ENCODE measurements around the gene KIAA0408. TPM values are rescaled to one million over a fixed set of nuclear protein-coding genes. Genes with fewer than 3 reads are reported as not detected.
"Not testable (repeated sequence)": the region's sequence is repeated elsewhere in the genome, so short reads cannot be mapped to it uniquely, and the experiment has no call there.

KIAA0408 gene
- total RNA-seq, 1 experiment from 2014 or later, result 3.1 TPM

DNA sequence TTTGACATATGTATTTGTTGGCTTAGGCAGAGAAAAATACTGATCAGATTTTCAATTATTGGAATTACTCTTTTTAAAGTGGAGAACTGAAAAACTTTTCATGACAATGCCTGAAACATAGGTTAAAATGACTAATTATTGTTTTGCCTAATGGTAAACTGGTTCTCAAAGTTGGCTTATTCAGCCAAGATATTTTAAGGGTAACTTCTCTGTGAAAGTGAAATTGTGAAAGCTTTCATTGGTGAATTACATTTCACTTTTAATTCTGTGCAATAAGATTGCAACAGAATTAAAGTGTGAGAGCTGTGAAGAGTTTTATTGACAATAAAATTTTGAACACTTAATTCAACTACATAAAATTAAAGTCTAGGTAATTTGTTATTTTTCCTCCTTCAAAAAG is 24.5 kb downstream of the KIAA0408 start:
- Histone ChIP-seq H2BK15ac (ENCODE audit: low read depth, low read length) (no peak overlapping the region), H2AK5ac (ENCODE audit: insufficient read length, low read length) (no peak overlapping the region), H3K56ac (ENCODE audit: insufficient read length, low read depth, low read length) (no peak overlapping the region), H2BK20ac (ENCODE audit: low read depth, low read length, poor library complexity, severe bottlenecking) (no peak overlapping the region), H2BK12ac (ENCODE audit: insufficient read length, low read depth, low read length) (no peak overlapping the region), H3K27me3 (ENCODE audit: insufficient read depth, low read length) (no peaks in the 10 kb centered on the region), H3K79me2 (ENCODE audit: insufficient read depth, low read length) (no peaks in the 10 kb centered on the region), H3K4me2 (ENCODE audit: insufficient read depth, insufficient read length, low read length) (no peak overlapping the region), H4K8ac (replicated peaks; ENCODE audit: insufficient read length, low read depth, low read length) (no peak overlapping the region), H3T11ph (ENCODE audit: low read length) (no peak overlapping the region), H3K18ac (ENCODE audit: insufficient read length, low read depth, low read length) (no peak overlapping the region), H2BK5ac (ENCODE audit: insufficient read length, low read length) (no peak overlapping the region), H3K14ac (ENCODE audit: insufficient read depth, low read length) (no peak overlapping the region), H3K23me2 (ENCODE audit: insufficient read length, low read depth, low read length, poor library complexity, severe bottlenecking) (no peaks in the 10 kb centered on the region), H3K4me1 (ENCODE audit: insufficient read depth, low read length) (no peaks in the 10 kb centered on the region), H3K79me1 (ENCODE audit: insufficient read depth, low read depth, low read length, poor library complexity, severe bottlenecking) (no peaks in the 10 kb centered on the region), H3K27ac (ENCODE audit: insufficient read length, low read depth, low read length) (no peak overlapping the region), H3K23ac (ENCODE audit: insufficient read length, low read depth, low read length) (no peak overlapping the region), H4K20me1 (ENCODE audit: control insufficient read depth, insufficient read depth, insufficient read length) (no peaks in the 10 kb centered on the region), H4K91ac (ENCODE audit: insufficient read length, low read depth, low read length) (no peak overlapping the region), H2AFZ (ENCODE audit: low read length) (no peak overlapping the region), H3K9ac (ENCODE audit: extremely low read depth, insufficient read length, low read length) (no peak overlapping the region), H2BK120ac (ENCODE audit: low read depth, low read length, poor library complexity, severe bottlenecking) (no peak overlapping the region), H3K9me3 (ENCODE audit: control insufficient read depth, low read depth, low read length) (no peaks in the 10 kb centered on the region), H3K4ac (ENCODE audit: low read depth, low read length) (no peak overlapping the region), H4K5ac (ENCODE audit: insufficient read length, low read depth, low read length) (no peak overlapping the region)
- Mint-ChIP-seq H3K9me3 (peaks cover 2 to 4% of the 10 kb centered on the region in 2 experiments; a peak in 3 of 5 replicates), H3K36me3 (ENCODE audit: insufficient read depth in 1 of 3, low read depth in 3 of 3) (no peaks in the 10 kb centered on the region), H3K4me1 (peaks cover 0 to 4% of the 10 kb centered on the region in 2 experiments; a peak in 1 of 4 replicates), H3K4me3 (no peak overlapping the region), H3K27me3 (ENCODE audit: low read depth) (no peaks in the 10 kb centered on the region), H3K27ac (no peak overlapping the region)
- no peak for DNase-seq
- TF ChIP-seq CTCF (conservative IDR thresholded peaks at IDR 0.05), result no peak

- H4K8ac ChIP-seq (replicated peaks; ENCODE audit: insufficient read length, low read depth, low read length); H4K5ac ChIP-seq (ENCODE audit: insufficient read length, low read depth, low read length); H3K4ac ChIP-seq (ENCODE audit: low read depth, low read length); H4K20me1 ChIP-seq (ENCODE audit: control insufficient read depth, insufficient read depth, insufficient read length); H4K91ac ChIP-seq (ENCODE audit: insufficient read length, low read depth, low read length); H3K14ac ChIP-seq (ENCODE audit: insufficient read depth, low read length); H3K27me3 Mint-ChIP-seq (ENCODE audit: low read depth); H2AK5ac ChIP-seq (ENCODE audit: insufficient read length, low read length); H2BK5ac ChIP-seq (ENCODE audit: insufficient read length, low read length); H3K79me2 ChIP-seq (ENCODE audit: insufficient read depth, low read length); H3K79me1 ChIP-seq (ENCODE audit: insufficient read depth, low read depth, low read length, poor library complexity, severe bottlenecking); H3K23me2 ChIP-seq (ENCODE audit: insufficient read length, low read depth, low read length, poor library complexity, severe bottlenecking); H3K4me1 ChIP-seq (ENCODE audit: insufficient read depth, low read length); H2BK20ac ChIP-seq (ENCODE audit: low read depth, low read length, poor library complexity, severe bottlenecking); H3K27ac Mint-ChIP-seq; H3K27me3 ChIP-seq (ENCODE audit: insufficient read depth, low read length); H2AFZ ChIP-seq (ENCODE audit: low read length); H3K56ac ChIP-seq (ENCODE audit: insufficient read length, low read depth, low read length); H3K9me3 ChIP-seq (ENCODE audit: control insufficient read depth, low read depth, low read length); H3K27ac ChIP-seq (ENCODE audit: insufficient read length, low read depth, low read length); H3K18ac ChIP-seq (ENCODE audit: insufficient read length, low read depth, low read length); H2BK15ac ChIP-seq (ENCODE audit: low read depth, low read length); H3T11ph ChIP-seq (ENCODE audit: low read length); H3K4me1 Mint-ChIP-seq; H3K23ac ChIP-seq (ENCODE audit: insufficient read length, low read depth, low read length); H3K4me3 Mint-ChIP-seq; H3K9ac ChIP-seq (ENCODE audit: extremely low read depth, insufficient read length, low read length); H2BK120ac ChIP-seq (ENCODE audit: low read depth, low read length, poor library complexity, severe bottlenecking); DNase-seq; H2BK12ac ChIP-seq (ENCODE audit: insufficient read length, low read depth, low read length); H3K4me2 ChIP-seq (ENCODE audit: insufficient read depth, insufficient read length, low read length): not testable (repeated sequence)
- no CpG with 5 or more reads among the region's 9 CpGs for WGBS (ENCODE audit: extremely low coverage, insufficient read length, low lambda C conversion rate)
- Mint-ChIP-seq H3K9me3 (peaks cover 16 to 18% of the 10 kb centered on the region in 2 experiments; a peak in 4 of 5 replicates), H3K36me3 (ENCODE audit: insufficient read depth in 1 of 3, low read depth in 3 of 3) (peaks cover 7 to 11% (median 10%) of the 10 kb centered on the region in 3 experiments)
These were observed 30.6 kb downstream of the KIAA0408 start for GRCh38 chr6:127428562-127428961.

Data from H9 (cell line).